ENCODE measurements around the gene OTUB2. TPM values are rescaled to one million over a fixed set of nuclear protein-coding genes. Genes with fewer than 3 reads are reported as not detected.

Gene OTUB2
- polyA plus RNA-seq, 1 of the 3 experiments (the other 2 are of a cell fraction): 1.4 TPM

DNA sequence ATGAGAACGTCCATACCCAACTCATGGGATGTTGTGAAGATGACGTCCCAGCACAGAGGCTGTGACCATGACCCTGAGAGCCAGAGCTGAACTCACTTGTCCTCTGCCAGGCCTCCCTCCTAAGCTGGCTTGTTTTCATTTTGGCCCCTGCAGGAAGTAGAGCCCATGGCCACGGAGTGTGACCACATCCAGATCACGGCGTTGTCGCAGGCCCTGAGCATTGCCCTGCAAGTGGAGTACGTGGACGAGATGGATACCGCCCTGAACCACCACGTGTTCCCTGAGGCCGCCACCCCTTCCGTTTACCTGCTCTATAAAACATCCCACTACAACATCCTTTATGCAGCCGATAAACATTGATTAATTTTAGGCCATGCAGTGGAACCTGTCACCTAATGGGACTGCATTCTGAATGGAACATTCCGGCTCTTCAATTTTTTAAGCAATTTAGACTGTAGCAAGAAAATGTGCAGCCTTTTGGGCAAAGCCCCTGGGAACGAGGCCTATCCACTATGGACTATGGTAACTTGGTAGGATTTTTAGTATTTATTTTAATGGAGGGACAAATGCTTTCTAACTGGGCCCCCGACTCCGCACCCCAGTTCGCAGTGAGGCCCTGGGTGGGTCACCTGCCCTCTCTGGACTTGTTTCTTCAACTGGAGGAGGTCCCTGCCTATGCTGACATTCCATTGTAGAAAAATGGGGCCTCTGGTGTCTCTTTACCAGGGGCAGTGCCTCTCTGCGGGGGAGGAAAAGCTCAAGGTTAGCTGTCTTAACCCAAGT is 19.6 kb downstream of the OTUB2 start:
- H3K79me2 ChIP-seq (ENCODE audit: insufficient read depth): no peaks in the 10 kb centered on the region
- H3F3A ChIP-seq (replicated peaks; ENCODE audit: insufficient read depth): no peaks in the 10 kb centered on the region
- no peaks in the 10 kb centered on the region for H4K20me1 ChIP-seq (ENCODE audit: insufficient read depth)
- ChIA-PET POLR2A (no interaction called here), CTCF (interaction anchor here (0.8 to 8.1 kb wide), 4 partner anchors 8 to 92 kb away, joined by 3 to 74 read pairs (median 6); no protein-coding TSS in a partner anchor)
- H2AFZ ChIP-seq (ENCODE audit: low read depth): no peak overlapping the region
- no peak overlapping the region; a peak in 1 of 4 replicates for H3K27ac ChIP-seq (ENCODE audit: low read depth in 2 of 2, low read length in 1 of 2)
- no peak for DNase-seq
- peaks cover 13 to 71% of the 10 kb centered on the region in 2 experiments for H3K36me3 ChIP-seq (replicated peaks in 1 of 2; ENCODE audit: control insufficient read depth in 1 of 2, insufficient read depth in 2 of 2, low read length in 1 of 2)
- peaks cover 0 to 15% of the 10 kb centered on the region in 2 experiments; a peak in 2 of 4 replicates for H3K4me1 ChIP-seq (ENCODE audit: control insufficient read depth in 1 of 2, insufficient read depth in 2 of 2, low read depth in 1 of 2, low read length in 1 of 2)
- no peaks in the 10 kb centered on the region for H3K27me3 ChIP-seq (ENCODE audit: insufficient read depth)
- TF ChIP-seq USF2 (IDR thresholded peaks at IDR 0.05; ENCODE audit: borderline replicate concordance, low read depth, low read length) (no peak), MXI1 (IDR thresholded peaks at IDR 0.05; ENCODE audit: low read depth, low read length) (no peak), RFX5 (IDR thresholded peaks at IDR 0.05; ENCODE audit: low read length) (no peak), SMC3 (IDR thresholded peaks at IDR 0.05; ENCODE audit: low read depth, low read length) (no peak), CHD2 (IDR thresholded peaks at IDR 0.05; ENCODE audit: low read length, partially characterized antibody) (no peak), EP300 (IDR thresholded peaks at IDR 0.05; ENCODE audit: borderline replicate concordance in 1 of 2, low read depth in 1 of 2, low read length in 1 of 2) (no peak), TEAD4 (IDR thresholded peaks at IDR 0.05; ENCODE audit: borderline replicate concordance, insufficient read depth) (no peak), EZH2phosphoT487 (IDR thresholded peaks at IDR 0.05; ENCODE audit: borderline replicate concordance, low read depth) (no peak), RAD21 (IDR thresholded peaks at IDR 0.05; ENCODE audit: low read length) (no peak), RCOR1 (IDR thresholded peaks at IDR 0.05; ENCODE audit: low read length) (no peak), RXRA (IDR thresholded peaks at IDR 0.05; ENCODE audit: borderline replicate concordance, low read depth) (no peak), POLR2AphosphoS5 (IDR thresholded peaks at IDR 0.05; ENCODE audit: low read depth, low read length) (no peak), ELF1 (IDR thresholded peaks at IDR 0.05) (no peak)
- TF ChIP-seq, protein P1, sequence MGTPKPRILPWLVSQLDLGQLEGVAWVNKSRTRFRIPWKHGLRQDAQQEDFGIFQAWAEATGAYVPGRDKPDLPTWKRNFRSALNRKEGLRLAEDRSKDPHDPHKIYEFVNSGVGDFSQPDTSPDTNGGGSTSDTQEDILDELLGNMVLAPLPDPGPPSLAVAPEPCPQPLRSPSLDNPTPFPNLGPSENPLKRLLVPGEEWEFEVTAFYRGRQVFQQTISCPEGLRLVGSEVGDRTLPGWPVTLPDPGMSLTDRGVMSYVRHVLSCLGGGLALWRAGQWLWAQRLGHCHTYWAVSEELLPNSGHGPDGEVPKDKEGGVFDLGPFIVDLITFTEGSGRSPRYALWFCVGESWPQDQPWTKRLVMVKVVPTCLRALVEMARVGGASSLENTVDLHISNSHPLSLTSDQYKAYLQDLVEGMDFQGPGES (IDR thresholded peaks at IDR 0.05; ENCODE audit: low read depth, low read length): no peak
- 94% methylated on average over 14 of the region's 19 CpGs for WGBS (ENCODE audit: low lambda C conversion rate)
- H3K4me2 ChIP-seq: no peak overlapping the region
- no peaks in the 10 kb centered on the region for H3K9me3 ChIP-seq
- no peak overlapping the region for H3K9ac ChIP-seq
- no peak overlapping the region for H3K4me3 ChIP-seq (ENCODE audit: low read depth in 2 of 2, low read length in 1 of 2)
- H3K9me2 ChIP-seq: no peaks in the 10 kb centered on the region

GRCh38 chr14:94046696-94047250 is 20.6 kb downstream of the OTUB2 start:
- no peak overlapping the region for H3K27ac ChIP-seq (ENCODE audit: low read depth in 2 of 2, low read length in 1 of 2)
- no peak overlapping the region for H3K4me2 ChIP-seq
- H3K9ac ChIP-seq: no peak overlapping the region
- H3F3A ChIP-seq (replicated peaks; ENCODE audit: insufficient read depth): no peaks in the 10 kb centered on the region
- CTCF ChIA-PET: interaction anchor here (0.8 to 8.1 kb wide), 4 partner anchors 9 to 90 kb away, joined by 3 to 74 read pairs (median 6); no protein-coding TSS in a partner anchor
- H3K27me3 ChIP-seq (ENCODE audit: insufficient read depth): no peaks in the 10 kb centered on the region
- no peak for DNase-seq
- H3K9me2 ChIP-seq: no peaks in the 10 kb centered on the region
- peaks cover 18 to 81% of the 10 kb centered on the region in 2 experiments for H3K36me3 ChIP-seq (replicated peaks in 1 of 2; ENCODE audit: control insufficient read depth in 1 of 2, insufficient read depth in 2 of 2, low read length in 1 of 2)
- POLR2A ChIA-PET: no interaction called here
- H3K4me3 ChIP-seq (ENCODE audit: low read depth in 2 of 2, low read length in 1 of 2): no peak overlapping the region
- peaks cover 0 to 18% of the 10 kb centered on the region in 2 experiments; a peak in 2 of 4 replicates for H3K4me1 ChIP-seq (ENCODE audit: control insufficient read depth in 1 of 2, insufficient read depth in 2 of 2, low read depth in 1 of 2, low read length in 1 of 2)
- H3K79me2 ChIP-seq (ENCODE audit: insufficient read depth): no peaks in the 10 kb centered on the region
- H3K9me3 ChIP-seq: no peaks in the 10 kb centered on the region
- H4K20me1 ChIP-seq (ENCODE audit: insufficient read depth): no peaks in the 10 kb centered on the region
- H2AFZ ChIP-seq (ENCODE audit: low read depth): no peak overlapping the region
- 99% methylated on average over 7 of the region's 7 CpGs for WGBS (ENCODE audit: low lambda C conversion rate)
- TF ChIP-seq RFX5 (IDR thresholded peaks at IDR 0.05; ENCODE audit: low read length) (no peak), RAD21 (IDR thresholded peaks at IDR 0.05; ENCODE audit: low read length) (no peak), PBX3 (IDR thresholded peaks at IDR 0.05) (no peak), EZH2phosphoT487 (IDR thresholded peaks at IDR 0.05; ENCODE audit: borderline replicate concordance, low read depth) (no peak), GABPA (IDR thresholded peaks at IDR 0.05; ENCODE audit: low read depth) (no peak), YY1 (IDR thresholded peaks at IDR 0.05; ENCODE audit: low read depth) (no peak), FOSL2 (IDR thresholded peaks at IDR 0.05; ENCODE audit: borderline replicate concordance, low read depth) (no peak), FOXM1 (IDR thresholded peaks at IDR 0.05; ENCODE audit: low read depth) (no peak), SMC3 (IDR thresholded peaks at IDR 0.05; ENCODE audit: low read depth, low read length) (no peak), MEF2A (IDR thresholded peaks at IDR 0.05; ENCODE audit: borderline replicate concordance, low read depth) (no peak), NFIC (IDR thresholded peaks at IDR 0.05; ENCODE audit: borderline replicate concordance) (no peak)
- TF ChIP-seq, protein P2, sequence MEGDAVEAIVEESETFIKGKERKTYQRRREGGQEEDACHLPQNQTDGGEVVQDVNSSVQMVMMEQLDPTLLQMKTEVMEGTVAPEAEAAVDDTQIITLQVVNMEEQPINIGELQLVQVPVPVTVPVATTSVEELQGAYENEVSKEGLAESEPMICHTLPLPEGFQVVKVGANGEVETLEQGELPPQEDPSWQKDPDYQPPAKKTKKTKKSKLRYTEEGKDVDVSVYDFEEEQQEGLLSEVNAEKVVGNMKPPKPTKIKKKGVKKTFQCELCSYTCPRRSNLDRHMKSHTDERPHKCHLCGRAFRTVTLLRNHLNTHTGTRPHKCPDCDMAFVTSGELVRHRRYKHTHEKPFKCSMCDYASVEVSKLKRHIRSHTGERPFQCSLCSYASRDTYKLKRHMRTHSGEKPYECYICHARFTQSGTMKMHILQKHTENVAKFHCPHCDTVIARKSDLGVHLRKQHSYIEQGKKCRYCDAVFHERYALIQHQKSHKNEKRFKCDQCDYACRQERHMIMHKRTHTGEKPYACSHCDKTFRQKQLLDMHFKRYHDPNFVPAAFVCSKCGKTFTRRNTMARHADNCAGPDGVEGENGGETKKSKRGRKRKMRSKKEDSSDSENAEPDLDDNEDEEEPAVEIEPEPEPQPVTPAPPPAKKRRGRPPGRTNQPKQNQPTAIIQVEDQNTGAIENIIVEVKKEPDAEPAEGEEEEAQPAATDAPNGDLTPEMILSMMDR (IDR thresholded peaks at IDR 0.05): no peak
